Mesodermal cell (in vitro differentiated cells): ENCODE data around the gene PIP4K2B.
A peak's percentile ranks its signal among the peaks of the same experiment; 100 is the strongest.

ENCODE experiments used
- H3K27ac ChIP-seq: 2 replicates; pipeline ENCODE4 v1.7.0; 2013; ENCODE audit warnings: mild to moderate bottlenecking, low read depth, low read length, moderate library complexity; ENCODE audit not compliant: severe bottlenecking
- H3K36me3 ChIP-seq: 2 replicates; pipeline ENCODE4 v1.7.1; 2013; ENCODE audit warnings: mild to moderate bottlenecking, low read length, moderate library complexity; ENCODE audit not compliant: control insufficient read depth, insufficient read depth
- H3K4me1 ChIP-seq: one replicate; pipeline ENCODE4 v1.7.1; 2013; ENCODE audit warnings: mild to moderate bottlenecking, low read length; ENCODE audit not compliant: insufficient read depth, control insufficient read depth, poor library complexity, severe bottlenecking
- H3K4me3 ChIP-seq: 2 replicates; pipeline ENCODE4 v1.7.0; 2013; ENCODE audit warnings: low read length, control low read depth, mild to moderate bottlenecking; ENCODE audit not compliant: insufficient read depth, poor library complexity, severe bottlenecking; ENCODE audit errors: extremely low read depth
- H3K9me3 ChIP-seq: 2 replicates; pipeline ENCODE4 v1.7.1; 2013; ENCODE audit warnings: mild to moderate bottlenecking, low read length, moderate library complexity; ENCODE audit not compliant: control insufficient read depth
- WGBS, 2 experiments: methylation state at CpG; one replicate each; pipeline ENCODE4 v1.1.5; 2013; ENCODE audit warnings: missing lambda C conversion rate in 2 of 2; ENCODE audit not compliant: insufficient coverage in 2 of 2; 5-methylcytosine and 5-hydroxymethylcytosine counted together

Gene PIP4K2B

GRCh38 chr17:38743556-38744171, 55.7 kb downstream of the PIP4K2B start:
- Histone ChIP-seq H3K36me3 (peaks cover 38% of the 10 kb centered on the region), H3K4me1 (peaks cover 9% of the 10 kb centered on the region), H3K27ac (no peak overlapping the region), H3K9me3 (no peaks in the 10 kb centered on the region), H3K4me3 (no peak overlapping the region)
- WGBS, 2 experiments: 78 to 89% methylated on average over 1 to 2 of the region's 4 CpGs

- no peak overlapping the region for H3K27ac ChIP-seq
- 87 to 95% methylated on average over 12 to 18 of the region's 22 CpGs for WGBS, 2 experiments
- H3K36me3 ChIP-seq: peaks cover 48% of the 10 kb centered on the region
- no peaks in the 10 kb centered on the region for H3K9me3 ChIP-seq
- peaks cover 9% of the 10 kb centered on the region for H3K4me1 ChIP-seq
- H3K4me3 ChIP-seq: no peak overlapping the region
Observed at GRCh38 chr17:38742411-38743308, 56.7 kb downstream of the PIP4K2B start.

- Histone ChIP-seq H3K27ac (no peak overlapping the region), H3K4me1 (peaks cover 9% of the 10 kb centered on the region), H3K36me3 (peaks cover 55% of the 10 kb centered on the region), H3K4me3 (no peak overlapping the region), H3K9me3 (no peaks in the 10 kb centered on the region)
- 91 to 96% methylated on average over 5 to 6 of the region's 7 CpGs for WGBS, 2 experiments
Observed at GRCh38 chr17:38741921-38742410, 57.4 kb downstream of the PIP4K2B start.

GRCh38 chr17:38741461-38741860, 57.9 kb downstream of the PIP4K2B start:
- H3K9me3 ChIP-seq: no peaks in the 10 kb centered on the region
- no peak overlapping the region for H3K4me3 ChIP-seq
- no peak overlapping the region for H3K27ac ChIP-seq
- H3K36me3 ChIP-seq: peaks cover 60% of the 10 kb centered on the region
- WGBS, 2 experiments: 98 to 100% methylated on average over 3 to 5 of the region's 5 CpGs
- peaks cover 9% of the 10 kb centered on the region for H3K4me1 ChIP-seq

GRCh38 chr17:38740806-38741205, 58.5 kb downstream of the PIP4K2B start:
- Histone ChIP-seq H3K27ac (no peak overlapping the region), H3K9me3 (no peaks in the 10 kb centered on the region), H3K36me3 (peaks cover 66% of the 10 kb centered on the region), H3K4me1 (peaks cover 9% of the 10 kb centered on the region), H3K4me3 (no peak overlapping the region)
- 93 to 100% methylated on average over 2 to 3 of the region's 4 CpGs for WGBS, 2 experiments

- Histone ChIP-seq H3K36me3 (peaks cover 68% of the 10 kb centered on the region), H3K4me3 (no peak overlapping the region), H3K4me1 (peaks cover 4% of the 10 kb centered on the region), H3K27ac (no peak overlapping the region), H3K9me3 (no peaks in the 10 kb centered on the region)
- WGBS, 2 experiments: 92 to 95% methylated on average over 14 to 19 of the region's 19 CpGs
Observed at GRCh38 chr17:38740044-38740443, 59.3 kb downstream of the PIP4K2B start.

GRCh38 chr17:38739305-38739704, 60.1 kb downstream of the PIP4K2B start:
- Histone ChIP-seq H3K27ac (no peak overlapping the region), H3K4me3 (no peak overlapping the region), H3K36me3 (peaks cover 72% of the 10 kb centered on the region), H3K9me3 (no peaks in the 10 kb centered on the region), H3K4me1 (peaks cover 4% of the 10 kb centered on the region)
- 97% methylated on average over 11 of the region's 14 CpGs for WGBS, 2 experiments

- peaks cover 78% of the 10 kb centered on the region for H3K36me3 ChIP-seq
- WGBS, 2 experiments: 92 to 100% methylated on average over 12 to 16 of the region's 16 CpGs
Observed at GRCh38 chr17:38738686-38739085, 60.7 kb downstream of the PIP4K2B start.

GRCh38 chr17:38738007-38738662, 61.2 kb downstream of the PIP4K2B start:
- WGBS, 2 experiments: 92 to 95% methylated on average over 11 to 14 of the region's 14 CpGs
- Histone ChIP-seq H3K4me1 (peaks cover 4% of the 10 kb centered on the region), H3K9me3 (no peaks in the 10 kb centered on the region), H3K27ac (no peak overlapping the region), H3K36me3 (peaks cover 83% of the 10 kb centered on the region), H3K4me3 (no peak overlapping the region)

More at GRCh38 chr17:38738686-38739085, 60.7 kb downstream of the PIP4K2B start:
- peaks cover 4% of the 10 kb centered on the region for H3K4me1 ChIP-seq
- H3K9me3 ChIP-seq: no peaks in the 10 kb centered on the region
- H3K27ac ChIP-seq: no peak overlapping the region
- H3K4me3 ChIP-seq: no peak overlapping the region

- Histone ChIP-seq H3K27ac (peak overlapping the region; percentile 29), H3K4me3 (no peak overlapping the region), H3K9me3 (no peaks in the 10 kb centered on the region), H3K36me3 (peaks cover 80% of the 10 kb centered on the region), H3K4me1 (peaks cover 12% of the 10 kb centered on the region)
- 66 to 88% methylated on average over 15 of the region's 23 CpGs for WGBS, 2 experiments
Observed at GRCh38 chr17:38735161-38735997, 64.0 kb downstream of the PIP4K2B start.
